PC-3 (cell line): ENCODE data around the gene AKR1C2.

Experiments used
- CTCF ChIP-seq: fragments of 300-600 bp; sonication (generic); conservative IDR thresholded peaks from 2 replicates; pipeline ENCODE4 v1.5.1; 2017; ENCODE audit warnings: antibody characterized with exemption, low read depth, mild to moderate bottlenecking, low read length
- EZH2 ChIP-seq: fragments of 300-600 bp; sonication (generic); IDR thresholded peaks from one replicate; pipeline ENCODE4 v1.6.1; 2017; ENCODE audit warnings: antibody characterized with exemption, mild to moderate bottlenecking, low read length; ENCODE audit not compliant: unreplicated experiment

GRCh38 chr10:5038101-5038500 is 34.4 kb upstream of the AKR1C2 start:
- TF ChIP-seq CTCF (no peak), EZH2 (no peak)
